IMR-90 (cell line): ENCODE data around the gene ENO3.

Experiments used
- BHLHE40 ChIP-seq: fragments of 150-350 bp; IDR thresholded peaks from 2 replicates; pipeline ENCODE4 v1.6.1; 2016; ENCODE audit warnings: mild to moderate bottlenecking, low read depth, low read length
- CEBPB ChIP-seq: IDR thresholded peaks from 2 replicates; pipeline ENCODE4 v1.6.1; 2012; ENCODE audit warnings: low read depth, low read length, improper control_type of control experiment
- CHD1 ChIP-seq: IDR thresholded peaks from 2 replicates; pipeline ENCODE4 v1.6.1; 2012; ENCODE audit warnings: low read depth, low read length, improper control_type of control experiment
- NFE2L2 ChIP-seq: fragments of 150-350 bp; IDR thresholded peaks from 2 replicates; pipeline ENCODE4 v1.6.1; 2016; ENCODE audit warnings: low read depth, mild to moderate bottlenecking, low read length
- POLR2A ChIP-seq: IDR thresholded peaks from 2 replicates; pipeline ENCODE4 v1.6.1; 2012; ENCODE audit warnings: mild to moderate bottlenecking, low read depth, low read length
- RAD21 ChIP-seq: IDR thresholded peaks from 2 replicates; pipeline ENCODE4 v1.6.1; 2012; ENCODE audit warnings: low read length, improper control_type of control experiment
- TF ChIP-seq, protein P1 (sequence below): fragments of 150-350 bp; IDR thresholded peaks from 2 replicates; pipeline ENCODE4 v1.6.1; 2016; ENCODE audit warnings: low read depth, mild to moderate bottlenecking, low read length, moderate library complexity, borderline replicate concordance
- TF ChIP-seq, protein P2 (sequence below): conservative IDR thresholded peaks from 2 replicates; pipeline ENCODE4 v1.5.1; 2012; ENCODE audit warnings: mild to moderate bottlenecking, low read depth, low read length, improper control_type of control experiment
- TF ChIP-seq, protein P3 (sequence below): fragments of 150-350 bp; IDR thresholded peaks from 2 replicates; pipeline ENCODE4 v1.6.1; 2017; ENCODE audit warnings: mild to moderate bottlenecking, antibody characterized with exemption, low read length, low read depth

DNA sequence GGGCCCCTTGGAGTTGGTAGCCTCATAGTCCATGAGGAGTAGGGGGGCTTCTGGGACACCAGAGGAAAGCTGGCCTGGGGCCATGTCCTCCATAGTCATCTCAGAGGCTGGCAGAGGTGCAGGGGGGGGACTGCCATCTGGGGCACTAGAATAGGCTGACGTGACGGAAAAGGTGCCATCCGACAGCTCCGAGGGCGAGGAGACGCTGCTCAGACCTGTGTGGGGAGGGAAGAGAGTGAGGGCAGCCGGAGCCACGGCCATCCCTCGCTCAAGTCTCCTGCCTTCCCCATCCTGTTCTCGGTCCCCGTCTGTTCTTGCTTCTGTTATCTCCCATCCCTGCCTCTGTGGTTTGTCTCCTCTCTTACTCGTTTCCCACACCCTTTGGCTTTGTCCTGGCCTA lies 21.4 kb downstream of the ENO3 start:
- TF ChIP-seq, protein P1, sequence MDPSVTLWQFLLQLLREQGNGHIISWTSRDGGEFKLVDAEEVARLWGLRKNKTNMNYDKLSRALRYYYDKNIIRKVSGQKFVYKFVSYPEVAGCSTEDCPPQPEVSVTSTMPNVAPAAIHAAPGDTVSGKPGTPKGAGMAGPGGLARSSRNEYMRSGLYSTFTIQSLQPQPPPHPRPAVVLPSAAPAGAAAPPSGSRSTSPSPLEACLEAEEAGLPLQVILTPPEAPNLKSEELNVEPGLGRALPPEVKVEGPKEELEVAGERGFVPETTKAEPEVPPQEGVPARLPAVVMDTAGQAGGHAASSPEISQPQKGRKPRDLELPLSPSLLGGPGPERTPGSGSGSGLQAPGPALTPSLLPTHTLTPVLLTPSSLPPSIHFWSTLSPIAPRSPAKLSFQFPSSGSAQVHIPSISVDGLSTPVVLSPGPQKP: no peak
- TF ChIP-seq, protein P2, sequence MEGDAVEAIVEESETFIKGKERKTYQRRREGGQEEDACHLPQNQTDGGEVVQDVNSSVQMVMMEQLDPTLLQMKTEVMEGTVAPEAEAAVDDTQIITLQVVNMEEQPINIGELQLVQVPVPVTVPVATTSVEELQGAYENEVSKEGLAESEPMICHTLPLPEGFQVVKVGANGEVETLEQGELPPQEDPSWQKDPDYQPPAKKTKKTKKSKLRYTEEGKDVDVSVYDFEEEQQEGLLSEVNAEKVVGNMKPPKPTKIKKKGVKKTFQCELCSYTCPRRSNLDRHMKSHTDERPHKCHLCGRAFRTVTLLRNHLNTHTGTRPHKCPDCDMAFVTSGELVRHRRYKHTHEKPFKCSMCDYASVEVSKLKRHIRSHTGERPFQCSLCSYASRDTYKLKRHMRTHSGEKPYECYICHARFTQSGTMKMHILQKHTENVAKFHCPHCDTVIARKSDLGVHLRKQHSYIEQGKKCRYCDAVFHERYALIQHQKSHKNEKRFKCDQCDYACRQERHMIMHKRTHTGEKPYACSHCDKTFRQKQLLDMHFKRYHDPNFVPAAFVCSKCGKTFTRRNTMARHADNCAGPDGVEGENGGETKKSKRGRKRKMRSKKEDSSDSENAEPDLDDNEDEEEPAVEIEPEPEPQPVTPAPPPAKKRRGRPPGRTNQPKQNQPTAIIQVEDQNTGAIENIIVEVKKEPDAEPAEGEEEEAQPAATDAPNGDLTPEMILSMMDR: no peak
- TF ChIP-seq, protein P3, sequence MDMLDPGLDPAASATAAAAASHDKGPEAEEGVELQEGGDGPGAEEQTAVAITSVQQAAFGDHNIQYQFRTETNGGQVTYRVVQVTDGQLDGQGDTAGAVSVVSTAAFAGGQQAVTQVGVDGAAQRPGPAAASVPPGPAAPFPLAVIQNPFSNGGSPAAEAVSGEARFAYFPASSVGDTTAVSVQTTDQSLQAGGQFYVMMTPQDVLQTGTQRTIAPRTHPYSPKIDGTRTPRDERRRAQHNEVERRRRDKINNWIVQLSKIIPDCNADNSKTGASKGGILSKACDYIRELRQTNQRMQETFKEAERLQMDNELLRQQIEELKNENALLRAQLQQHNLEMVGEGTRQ: no peak
- no peak for TF ChIP-seq POLR2A
- no peak for TF ChIP-seq RAD21
- TF ChIP-seq BHLHE40: no peak
- TF ChIP-seq NFE2L2: no peak
- TF ChIP-seq CHD1: no peak
- TF ChIP-seq CEBPB: no peak
